Measurements from ENCODE around the gene CLUH. TPM values are rescaled to one million over a fixed set of nuclear protein-coding genes. Genes with fewer than 3 reads are reported as not detected.

CLUH gene
- total RNA-seq, 1 donor from 2014 or later, result 65.7 TPM

- TF ChIP-seq, protein P1, sequence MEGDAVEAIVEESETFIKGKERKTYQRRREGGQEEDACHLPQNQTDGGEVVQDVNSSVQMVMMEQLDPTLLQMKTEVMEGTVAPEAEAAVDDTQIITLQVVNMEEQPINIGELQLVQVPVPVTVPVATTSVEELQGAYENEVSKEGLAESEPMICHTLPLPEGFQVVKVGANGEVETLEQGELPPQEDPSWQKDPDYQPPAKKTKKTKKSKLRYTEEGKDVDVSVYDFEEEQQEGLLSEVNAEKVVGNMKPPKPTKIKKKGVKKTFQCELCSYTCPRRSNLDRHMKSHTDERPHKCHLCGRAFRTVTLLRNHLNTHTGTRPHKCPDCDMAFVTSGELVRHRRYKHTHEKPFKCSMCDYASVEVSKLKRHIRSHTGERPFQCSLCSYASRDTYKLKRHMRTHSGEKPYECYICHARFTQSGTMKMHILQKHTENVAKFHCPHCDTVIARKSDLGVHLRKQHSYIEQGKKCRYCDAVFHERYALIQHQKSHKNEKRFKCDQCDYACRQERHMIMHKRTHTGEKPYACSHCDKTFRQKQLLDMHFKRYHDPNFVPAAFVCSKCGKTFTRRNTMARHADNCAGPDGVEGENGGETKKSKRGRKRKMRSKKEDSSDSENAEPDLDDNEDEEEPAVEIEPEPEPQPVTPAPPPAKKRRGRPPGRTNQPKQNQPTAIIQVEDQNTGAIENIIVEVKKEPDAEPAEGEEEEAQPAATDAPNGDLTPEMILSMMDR (conservative IDR thresholded peaks at IDR 0.05; ENCODE audit: low read depth, low read length), result no peak
- no peak for DNase-seq (ENCODE audit: low read depth)
- H3K4me3 ChIP-seq (ENCODE audit: low read depth, low read length), result no peak overlapping the region
Measured at GRCh38 chr17:2706911-2707510, 4.6 kb downstream of the CLUH start.

DNA sequence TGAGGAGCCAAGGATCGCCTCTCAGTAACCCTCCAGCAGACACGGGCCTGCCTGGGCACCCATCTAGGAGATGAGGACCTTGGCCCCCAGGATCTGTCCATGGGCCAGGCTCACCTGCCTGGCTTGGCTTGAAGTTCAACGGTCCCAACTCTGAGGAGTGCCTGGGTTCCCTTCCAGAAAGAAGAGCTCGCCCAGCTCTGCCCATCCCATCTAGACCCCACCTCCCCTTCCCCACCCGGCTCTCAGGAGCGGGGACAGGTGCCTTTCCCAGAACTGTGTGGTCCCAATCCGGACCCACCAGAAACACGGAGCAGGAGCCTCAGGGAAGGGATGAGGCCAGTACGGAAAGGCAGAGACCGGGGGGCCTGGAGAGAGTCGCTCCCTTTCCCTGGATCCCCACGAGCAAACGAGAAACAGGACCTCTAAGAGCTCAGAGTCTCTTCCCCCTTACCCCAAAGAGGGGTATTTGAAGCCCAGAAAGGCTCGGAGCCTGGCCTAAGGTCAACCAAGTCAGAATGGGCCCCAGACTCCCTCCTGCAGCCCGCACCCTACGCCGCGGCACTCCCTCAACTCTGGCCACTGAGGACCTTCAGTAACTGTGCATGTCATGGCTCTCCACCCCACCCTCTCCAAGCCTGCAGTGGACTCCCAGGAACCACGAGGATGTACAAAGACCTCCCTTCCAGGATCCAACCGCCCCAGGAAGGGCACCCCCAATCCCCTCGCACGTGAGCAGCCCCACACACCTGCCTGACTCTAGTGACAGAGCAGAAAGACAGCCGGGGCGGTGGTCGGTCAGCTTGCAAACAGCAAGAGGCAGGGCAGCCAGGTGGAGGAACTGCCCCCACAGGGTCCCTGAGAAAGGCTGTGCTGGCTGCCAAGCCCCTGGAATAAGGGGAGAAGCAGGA is 5.4 kb downstream of the CLUH start:
- no peak overlapping the region for H3K4me3 ChIP-seq (ENCODE audit: low read depth, low read length)
- DNase-seq (ENCODE audit: low read depth), result no peak
- TF ChIP-seq, protein P1 (conservative IDR thresholded peaks at IDR 0.05; ENCODE audit: low read depth, low read length), result no peak

GRCh38 chr17:2705263-2705662 is 6.3 kb downstream of the CLUH start:
- H3K4me3 ChIP-seq (ENCODE audit: low read depth, low read length), result no peak overlapping the region
- TF ChIP-seq, protein P1 (conservative IDR thresholded peaks at IDR 0.05; ENCODE audit: low read depth, low read length), result no peak
- DNase-seq (ENCODE audit: low read depth), result no peak

GRCh38 chr17:2704890-2705248 is 6.7 kb downstream of the CLUH start:
- no peak overlapping the region for H3K4me3 ChIP-seq (ENCODE audit: low read depth, low read length)
- no peak for DNase-seq (ENCODE audit: low read depth)
- TF ChIP-seq, protein P1 (conservative IDR thresholded peaks at IDR 0.05; ENCODE audit: low read depth, low read length), result no peak

- TF ChIP-seq, protein P1 (conservative IDR thresholded peaks at IDR 0.05; ENCODE audit: low read depth, low read length), result no peak
- no peak overlapping the region for H3K4me3 ChIP-seq (ENCODE audit: low read depth, low read length)
- no peak for DNase-seq (ENCODE audit: low read depth)
Measured at GRCh38 chr17:2704031-2704889, 7.3 kb downstream of the CLUH start.

GRCh38 chr17:2703606-2704005 is 8.0 kb downstream of the CLUH start:
- no peak for DNase-seq (ENCODE audit: low read depth)
- H3K4me3 ChIP-seq (ENCODE audit: low read depth, low read length), result no peak overlapping the region
- TF ChIP-seq, protein P1 (conservative IDR thresholded peaks at IDR 0.05; ENCODE audit: low read depth, low read length), result no peak

Measured in epithelial cell of proximal tubule (primary cell).